Neural cell (in vitro differentiated cells): ENCODE results near the gene DDX50. TPM values are rescaled to one million over a fixed set of nuclear protein-coding genes. Genes with fewer than 3 reads are reported as not detected.

Experiments used
- polyA plus RNA-seq: library from polyadenylated mRNA; depleted of rRNA; stranded (reverse); fragments of >200 nt; gene quantifications from 2 replicates; pipeline ENCODE4 v1.2.3, GENCODE V29; 2014
- small RNA-seq, 3 experiments: library from RNA; depleted of rRNA; stranded (forward); fragments of <200 nt; gene quantifications; one replicate each; pipeline ENCODE3, GENCODE V24; 2012
- TF ChIP-seq, protein P1 (sequence below): fragments of 450-650 bp; IDR thresholded peaks from 2 replicates; pipeline ENCODE4 v1.5.1; 2014; ENCODE audit warnings: antibody characterized with exemption, mild to moderate bottlenecking, moderate library complexity; ENCODE audit not compliant: poor library complexity, severe bottlenecking

Gene DDX50
- polyA plus RNA-seq, 1 donor from 2014 or later = 51.1 TPM

DNA sequence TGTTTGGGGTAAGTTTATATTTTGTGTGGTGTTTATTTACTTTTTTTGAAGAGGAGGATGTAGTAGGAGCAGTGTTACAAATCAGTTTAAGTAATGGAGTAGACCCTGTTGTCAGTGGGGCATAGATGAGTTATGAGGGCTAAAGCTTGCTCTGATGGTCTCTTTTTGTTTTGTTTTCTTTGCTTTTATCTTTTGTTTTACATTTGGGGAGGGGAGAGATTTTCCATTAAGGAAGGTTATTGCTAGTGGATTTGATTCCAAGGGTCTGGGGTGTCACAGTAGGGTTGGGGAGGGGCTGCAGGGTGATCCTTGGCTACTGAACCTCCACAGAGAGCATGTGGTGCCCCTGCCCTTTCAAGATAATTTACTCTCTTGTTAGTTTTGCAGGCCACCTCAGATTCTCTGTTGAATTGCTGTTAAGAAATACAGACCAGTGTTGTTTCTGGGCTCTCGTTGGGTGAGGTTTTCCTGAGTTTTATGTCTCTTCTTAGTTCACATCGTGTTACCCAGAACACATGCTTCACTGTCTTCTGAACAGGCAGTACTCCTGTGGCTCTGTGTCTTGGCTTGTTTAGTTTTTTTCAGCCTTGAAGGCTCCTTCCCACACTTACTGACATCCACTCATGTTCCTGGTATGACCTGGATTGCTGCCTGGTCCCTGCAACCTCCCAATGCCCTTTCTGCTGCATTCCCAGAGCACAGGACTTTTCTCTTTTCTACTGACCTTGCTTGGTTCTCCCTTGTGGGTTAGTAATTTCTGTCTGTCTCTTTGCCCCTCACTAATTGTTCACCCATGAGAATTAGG, 91.7 kb downstream of the DDX50 start (continued):
- TF ChIP-seq, protein P1, sequence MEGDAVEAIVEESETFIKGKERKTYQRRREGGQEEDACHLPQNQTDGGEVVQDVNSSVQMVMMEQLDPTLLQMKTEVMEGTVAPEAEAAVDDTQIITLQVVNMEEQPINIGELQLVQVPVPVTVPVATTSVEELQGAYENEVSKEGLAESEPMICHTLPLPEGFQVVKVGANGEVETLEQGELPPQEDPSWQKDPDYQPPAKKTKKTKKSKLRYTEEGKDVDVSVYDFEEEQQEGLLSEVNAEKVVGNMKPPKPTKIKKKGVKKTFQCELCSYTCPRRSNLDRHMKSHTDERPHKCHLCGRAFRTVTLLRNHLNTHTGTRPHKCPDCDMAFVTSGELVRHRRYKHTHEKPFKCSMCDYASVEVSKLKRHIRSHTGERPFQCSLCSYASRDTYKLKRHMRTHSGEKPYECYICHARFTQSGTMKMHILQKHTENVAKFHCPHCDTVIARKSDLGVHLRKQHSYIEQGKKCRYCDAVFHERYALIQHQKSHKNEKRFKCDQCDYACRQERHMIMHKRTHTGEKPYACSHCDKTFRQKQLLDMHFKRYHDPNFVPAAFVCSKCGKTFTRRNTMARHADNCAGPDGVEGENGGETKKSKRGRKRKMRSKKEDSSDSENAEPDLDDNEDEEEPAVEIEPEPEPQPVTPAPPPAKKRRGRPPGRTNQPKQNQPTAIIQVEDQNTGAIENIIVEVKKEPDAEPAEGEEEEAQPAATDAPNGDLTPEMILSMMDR = no peak

Small RNA genes within 50 kb of the gene (small RNA-seq; reads per million reads assigned to genes)
- 0 reads per million in 3 experiments for gene RNU6-571P

Other genes starting within 250 kb of the DDX50 start
- 51.4 and 58.1 TPM in 2 replicates for gene CCAR1, start 180.1 kb upstream of the DDX50 start, polyA plus RNA-seq
- gene STOX1, start 73.8 kb upstream of the DDX50 start, polyA plus RNA-seq = 1.2 and 2.3 TPM in 2 replicates
- 29.6 and 33.0 TPM in 2 replicates for gene DDX21, start 54.9 kb downstream of the DDX50 start, polyA plus RNA-seq
- gene KIFBP, start 87.5 kb downstream of the DDX50 start, polyA plus RNA-seq = 76.9 and 94.1 TPM in 2 replicates
- gene SRGN, start 186.8 kb downstream of the DDX50 start, polyA plus RNA-seq = not detected in 2 replicates
- gene VPS26A, start 222.9 kb downstream of the DDX50 start, polyA plus RNA-seq = 44.2 and 48.9 TPM in 2 replicates